ENCODE results near the gene THUMPD1.
"Not testable (repeated sequence)": the region's sequence is repeated elsewhere in the genome, so short reads cannot be mapped to it uniquely, and the experiment has no call there.

GRCh38 chr16:20755799-20756198, 14.2 kb upstream of the THUMPD1 start:
- TF ChIP-seq CTCF (IDR thresholded peaks at IDR 0.05); POLR2A (IDR thresholded peaks at IDR 0.05; ENCODE audit: low read depth); EP300 (IDR thresholded peaks at IDR 0.05); POLR2AphosphoS5 (IDR thresholded peaks at IDR 0.05): not testable (repeated sequence)
